WERI-Rb-1 (cell line): ENCODE data around the gene NMRK2.
"Not testable (repeated sequence)": the region's sequence is repeated elsewhere in the genome, so short reads cannot be mapped to it uniquely, and the experiment has no call there.

ENCODE experiments used
- DNase-seq: peaks from one replicate; pipeline ENCODE4 v3.0.0-alpha.2; 2020
- H3K27ac ChIP-seq: fragments of 250-450 bp; sonication (Bioruptor Pico); 2 replicates; pipeline ENCODE4 v1.5.1; 2020; ENCODE audit warnings: mild to moderate bottlenecking, moderate library complexity
- H3K27me3 ChIP-seq: fragments of 250-450 bp; sonication (Bioruptor Pico); 2 replicates; pipeline ENCODE4 v1.5.1; 2021; ENCODE audit warnings: mild to moderate bottlenecking, low read depth, moderate library complexity; ENCODE audit not compliant: insufficient read depth, severe bottlenecking
- H3K36me3 ChIP-seq: fragments of 250-450 bp; sonication (Bioruptor Pico); 2 replicates; pipeline ENCODE4 v1.5.1; 2020; ENCODE audit warnings: mild to moderate bottlenecking, moderate library complexity
- H3K4me3 ChIP-seq: 2 replicates; pipeline ENCODE4 v1.5.1; 2011; ENCODE audit warnings: low read depth, mild to moderate bottlenecking, control low read depth, low read length
- H3K9me3 ChIP-seq: fragments of 250-450 bp; sonication (Bioruptor Pico); 2 replicates; pipeline ENCODE4 v1.5.1; 2021; ENCODE audit warnings: mild to moderate bottlenecking, moderate library complexity; ENCODE audit not compliant: severe bottlenecking
- TF ChIP-seq, protein P1 (sequence below): IDR thresholded peaks from 2 replicates; pipeline ENCODE4 v1.5.1; 2011; ENCODE audit warnings: low read depth, mild to moderate bottlenecking, control low read depth, inconsistent platforms, low read length

NMRK2 gene

DNA sequence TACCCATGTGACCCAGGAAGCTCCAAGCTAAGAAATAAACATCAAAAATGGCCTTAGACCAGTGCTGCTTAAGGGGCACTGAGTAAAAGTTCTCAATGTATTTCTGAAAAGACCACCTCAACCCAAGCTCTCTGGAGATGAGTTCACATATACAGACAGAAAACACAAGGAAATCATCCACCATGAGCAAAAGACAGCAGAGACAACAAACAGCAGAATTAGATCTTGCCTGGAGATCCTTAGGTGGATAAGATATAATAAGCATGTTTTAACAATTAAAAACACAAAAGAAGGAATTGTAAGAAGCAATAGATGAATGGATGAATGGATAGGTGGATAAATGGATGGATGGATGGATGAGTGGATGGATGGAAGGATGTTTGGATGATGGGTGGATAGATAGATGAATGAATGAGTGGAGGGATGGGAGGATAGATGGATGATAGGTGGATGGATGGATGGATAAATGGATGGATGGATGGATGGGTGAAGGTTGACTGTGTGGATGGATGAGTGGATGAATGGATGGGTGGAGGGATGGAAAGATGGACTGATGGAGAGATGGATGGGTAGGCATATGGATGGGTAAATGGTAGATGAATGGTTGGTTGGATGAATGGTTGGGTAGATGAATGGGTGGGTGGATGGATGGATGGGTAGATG lies 9.6 kb upstream of the NMRK2 start:
- no peak overlapping the region for H3K27ac ChIP-seq
- H3K9me3 ChIP-seq, result peaks cover 5% of the 10 kb centered on the region
- no peak for DNase-seq
- H3K27me3 ChIP-seq, result no peaks in the 10 kb centered on the region
- TF ChIP-seq, protein P1, sequence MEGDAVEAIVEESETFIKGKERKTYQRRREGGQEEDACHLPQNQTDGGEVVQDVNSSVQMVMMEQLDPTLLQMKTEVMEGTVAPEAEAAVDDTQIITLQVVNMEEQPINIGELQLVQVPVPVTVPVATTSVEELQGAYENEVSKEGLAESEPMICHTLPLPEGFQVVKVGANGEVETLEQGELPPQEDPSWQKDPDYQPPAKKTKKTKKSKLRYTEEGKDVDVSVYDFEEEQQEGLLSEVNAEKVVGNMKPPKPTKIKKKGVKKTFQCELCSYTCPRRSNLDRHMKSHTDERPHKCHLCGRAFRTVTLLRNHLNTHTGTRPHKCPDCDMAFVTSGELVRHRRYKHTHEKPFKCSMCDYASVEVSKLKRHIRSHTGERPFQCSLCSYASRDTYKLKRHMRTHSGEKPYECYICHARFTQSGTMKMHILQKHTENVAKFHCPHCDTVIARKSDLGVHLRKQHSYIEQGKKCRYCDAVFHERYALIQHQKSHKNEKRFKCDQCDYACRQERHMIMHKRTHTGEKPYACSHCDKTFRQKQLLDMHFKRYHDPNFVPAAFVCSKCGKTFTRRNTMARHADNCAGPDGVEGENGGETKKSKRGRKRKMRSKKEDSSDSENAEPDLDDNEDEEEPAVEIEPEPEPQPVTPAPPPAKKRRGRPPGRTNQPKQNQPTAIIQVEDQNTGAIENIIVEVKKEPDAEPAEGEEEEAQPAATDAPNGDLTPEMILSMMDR, result no peak
- H3K36me3 ChIP-seq, result peaks cover 64% of the 10 kb centered on the region
- H3K4me3 ChIP-seq, result no peak overlapping the region

DNA sequence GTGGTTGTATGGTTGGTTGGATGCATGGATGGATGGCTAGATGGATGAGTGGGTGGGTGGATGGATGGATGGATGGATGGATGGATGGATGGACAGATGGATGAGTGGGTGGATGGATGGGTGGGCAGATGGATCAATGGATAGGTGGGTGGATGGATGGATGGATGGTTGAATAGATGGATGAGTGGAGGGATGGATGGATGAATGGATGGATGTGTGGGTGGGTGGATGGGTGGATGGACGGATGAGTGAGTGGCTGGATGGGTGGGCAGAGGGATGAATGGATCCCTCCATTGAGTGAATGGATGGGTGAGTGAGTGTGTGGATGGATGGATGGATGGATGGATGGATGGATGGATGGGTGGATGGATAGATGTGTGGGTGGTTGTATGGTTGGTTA lies 9.0 kb upstream of the NMRK2 start:
- H3K36me3 ChIP-seq, result peaks cover 58% of the 10 kb centered on the region
- DNase-seq, result no peak
- H3K4me3 ChIP-seq, result no peak overlapping the region
- no peaks in the 10 kb centered on the region for H3K27me3 ChIP-seq
- TF ChIP-seq, protein P1, result no peak
- H3K9me3 ChIP-seq, result peaks cover 5% of the 10 kb centered on the region
- no peak overlapping the region for H3K27ac ChIP-seq

DNA sequence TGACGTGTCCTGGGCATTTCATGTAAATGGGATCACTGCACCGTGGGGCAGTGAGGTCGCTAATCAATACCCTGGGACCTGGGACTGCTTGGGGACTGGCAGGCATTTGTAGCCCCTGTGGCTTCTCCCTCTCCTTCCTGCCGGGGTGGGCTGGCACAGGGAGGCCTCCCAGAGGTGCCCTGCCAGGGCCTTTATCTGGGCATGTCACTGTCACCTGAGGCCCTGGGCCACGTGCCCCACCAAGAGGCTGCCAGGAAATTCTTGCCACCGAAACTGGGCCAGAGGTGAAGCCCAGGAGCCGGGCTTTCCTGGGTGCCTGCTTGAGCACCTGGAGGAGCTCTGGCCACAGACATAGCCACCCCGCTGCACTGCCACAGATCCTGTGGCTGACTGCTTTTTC lies 1.8 kb upstream of the NMRK2 start:
- Histone ChIP-seq H3K4me3 (no peak overlapping the region), H3K36me3 (peaks cover 3% of the 10 kb centered on the region; the same call in 1 of the 2 replicates), H3K9me3 (no peaks in the 10 kb centered on the region), H3K27ac (no peak overlapping the region), H3K27me3 (no peaks in the 10 kb centered on the region)
- TF ChIP-seq, protein P1, result no peak
- DNase-seq, result no peak

DNA sequence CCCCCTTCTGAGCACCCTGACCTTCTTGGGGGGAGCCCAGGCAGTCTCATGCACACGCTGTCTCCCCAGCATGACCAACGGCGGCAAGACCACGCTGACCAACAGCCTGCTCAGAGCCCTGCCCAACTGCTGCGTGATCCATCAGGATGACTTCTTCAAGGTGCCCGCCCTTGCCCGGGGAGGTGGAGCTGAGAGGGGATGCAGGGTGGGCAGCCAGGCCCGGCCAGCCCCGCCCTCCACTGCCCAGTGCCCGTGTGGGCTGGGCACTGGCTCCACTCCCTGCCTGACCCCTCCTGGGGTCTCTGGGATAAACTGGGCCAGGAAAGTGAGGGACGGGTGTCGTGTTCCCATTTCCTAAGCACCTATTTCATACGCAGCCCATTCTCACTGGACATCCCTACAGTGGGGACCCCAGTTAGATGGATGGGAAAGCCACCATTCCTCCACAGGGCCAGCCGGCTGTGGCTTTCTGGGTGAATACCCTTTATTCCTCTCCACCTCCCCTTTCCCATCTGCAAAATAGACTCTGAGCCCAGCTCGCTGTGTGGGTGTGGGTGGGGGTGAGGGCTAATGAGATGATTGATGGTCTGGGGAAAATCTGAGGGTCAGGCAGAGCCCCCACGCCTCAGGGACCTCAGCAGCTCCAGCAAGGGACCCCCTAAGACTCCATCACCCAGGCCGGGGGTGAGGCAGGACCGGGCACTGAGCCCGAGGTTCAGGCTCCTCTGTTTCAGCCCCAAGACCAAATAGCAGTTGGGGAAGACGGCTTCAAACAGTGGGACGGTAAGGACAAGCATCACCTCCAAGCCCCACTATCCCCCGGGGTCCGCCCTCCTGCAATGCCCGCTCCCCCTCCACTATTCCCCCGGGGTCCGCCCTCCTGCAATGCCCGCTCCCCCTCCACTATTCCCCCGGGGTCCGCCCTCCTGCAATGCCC lies 3.9 kb downstream of the NMRK2 start:
- Histone ChIP-seq H3K27ac (no peak overlapping the region), H3K27me3 (no peaks in the 10 kb centered on the region), H3K36me3 (no peaks in the 10 kb centered on the region), H3K4me3 (no peak overlapping the region), H3K9me3 (no peaks in the 10 kb centered on the region)
- TF ChIP-seq, protein P1, result no peak
- no peak for DNase-seq

DNA sequence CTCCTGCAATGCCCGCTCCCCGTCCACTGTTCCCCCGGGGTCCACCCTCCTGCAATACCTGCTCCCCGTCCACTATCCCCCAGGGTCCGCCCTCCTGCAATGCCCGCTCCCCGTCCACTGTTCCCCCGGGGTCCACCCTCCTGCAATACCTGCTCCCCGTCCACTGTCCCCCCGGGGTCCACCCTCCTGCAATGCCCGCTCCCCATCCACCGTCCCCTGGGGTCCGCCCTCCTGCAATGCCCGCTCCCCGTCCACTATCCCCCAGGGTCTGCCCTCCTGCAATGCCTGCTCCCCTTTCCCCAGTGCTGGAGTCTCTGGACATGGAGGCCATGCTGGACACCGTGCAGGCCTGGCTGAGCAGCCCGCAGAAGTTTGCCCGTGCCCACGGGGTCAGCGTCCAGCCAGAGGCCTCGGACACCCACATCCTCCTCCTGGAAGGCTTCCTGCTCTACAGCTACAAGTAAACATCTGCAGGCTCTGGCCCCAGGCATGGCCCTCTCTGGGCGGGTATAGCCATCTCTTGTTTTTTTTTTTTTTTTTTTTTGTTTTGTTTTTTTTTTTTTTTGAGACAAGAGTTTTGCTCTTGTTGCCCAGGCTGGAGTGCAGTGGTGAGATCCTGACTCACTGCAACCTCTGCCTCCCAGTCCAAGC lies 5.6 kb downstream of the NMRK2 start:
- not testable (repeated sequence) for H3K27ac ChIP-seq, H3K27me3 ChIP-seq, H3K36me3 ChIP-seq, DNase-seq, H3K9me3 ChIP-seq, H3K4me3 ChIP-seq

DNA sequence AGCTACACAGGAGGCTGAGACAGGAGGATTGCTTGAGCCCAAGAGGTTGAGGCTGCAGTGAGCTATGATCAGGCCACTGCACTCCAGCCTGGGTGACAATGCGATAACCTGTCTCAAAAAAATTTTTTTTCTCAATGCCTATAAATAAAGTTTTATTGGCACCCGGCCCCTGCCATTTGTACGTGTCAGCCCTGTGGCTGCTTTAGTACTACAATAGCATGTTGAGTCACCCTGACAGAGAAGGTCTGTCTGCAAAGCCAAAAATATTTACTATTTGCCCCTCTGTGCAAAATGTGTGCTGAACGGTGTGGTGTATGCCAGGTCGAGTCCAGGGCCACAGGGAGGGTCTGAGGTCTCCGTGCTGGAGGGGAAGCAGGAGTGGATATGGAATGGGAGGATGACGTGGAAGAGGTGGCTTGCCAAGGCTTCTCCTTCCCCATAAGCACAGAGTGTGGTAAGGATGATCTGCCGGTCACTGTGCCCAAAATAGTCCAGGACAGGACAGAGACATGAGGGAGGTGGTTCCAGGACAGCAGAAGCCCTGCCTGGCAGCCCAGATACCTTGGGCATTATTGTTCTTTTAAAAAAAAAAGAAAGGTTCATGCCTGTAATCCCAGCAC lies 10.0 kb downstream of the NMRK2 start:
- no peaks in the 10 kb centered on the region for H3K27me3 ChIP-seq
- TF ChIP-seq, protein P1, result no peak
- H3K9me3 ChIP-seq, result no peaks in the 10 kb centered on the region
- no peaks in the 10 kb centered on the region for H3K36me3 ChIP-seq
- H3K4me3 ChIP-seq, result no peak overlapping the region
- H3K27ac ChIP-seq, result no peak overlapping the region
- DNase-seq, result no peak
